GM21825 (cell line): ENCODE measurements around the gene PAX5.

Source experiments
- ATAC-seq: cut with Tn5 transposase; IDR thresholded peaks from one replicate; pipeline ENCODE4 v1.9.1; 2021; ENCODE audit warnings: mild to moderate bottlenecking, moderate library complexity; ENCODE audit not compliant: unreplicated experiment

The PAX5 gene

GRCh38 chr9:36935768-36936497 is 98.1 kb downstream of the PAX5 start:
- ATAC-seq = peak; percentile 59

- peak; percentile 29 for ATAC-seq
These were observed 98.7 kb downstream of the PAX5 start for GRCh38 chr9:36935332-36935731.

- ATAC-seq = no peak
These were observed 99.5 kb downstream of the PAX5 start for GRCh38 chr9:36934478-36935065.

GRCh38 chr9:36933676-36934215 is 100.3 kb downstream of the PAX5 start:
- no peak for ATAC-seq

GRCh38 chr9:36932198-36932597 is 101.9 kb downstream of the PAX5 start:
- no peak for ATAC-seq

- no peak for ATAC-seq
These were observed 103.1 kb downstream of the PAX5 start for GRCh38 chr9:36930941-36931340.

- ATAC-seq = no peak
These were observed 104.8 kb downstream of the PAX5 start for GRCh38 chr9:36929350-36929675.

- peak; percentile 63 for ATAC-seq
These were observed 105.3 kb downstream of the PAX5 start for GRCh38 chr9:36928670-36929349.

GRCh38 chr9:36928210-36928609 is 105.9 kb downstream of the PAX5 start:
- no peak for ATAC-seq

- ATAC-seq = no peak
These were observed 109.2 kb downstream of the PAX5 start for GRCh38 chr9:36924757-36925432.

GRCh38 chr9:36924071-36924470 is 110.0 kb downstream of the PAX5 start:
- no peak for ATAC-seq

GRCh38 chr9:36923025-36923625 is 110.9 kb downstream of the PAX5 start:
- ATAC-seq = no peak

GRCh38 chr9:36922548-36922947 is 111.5 kb downstream of the PAX5 start:
- no peak for ATAC-seq

- ATAC-seq = no peak
These were observed 119.9 kb downstream of the PAX5 start for GRCh38 chr9:36914212-36914577.

GRCh38 chr9:36913393-36914211 is 120.5 kb downstream of the PAX5 start:
- ATAC-seq = no peak

- ATAC-seq = no peak
These were observed 121.4 kb downstream of the PAX5 start for GRCh38 chr9:36912620-36913019.

- no peak for ATAC-seq
These were observed 122.3 kb downstream of the PAX5 start for GRCh38 chr9:36911601-36912412.

- ATAC-seq = no peak
These were observed 123.0 kb downstream of the PAX5 start for GRCh38 chr9:36911037-36911436.

GRCh38 chr9:36906492-36906891 is 127.6 kb downstream of the PAX5 start:
- ATAC-seq = no peak
